Neural crest cell (in vitro differentiated cells): ENCODE results near the gene EXOC3. TPM values are rescaled to one million over a fixed set of nuclear protein-coding genes. Genes with fewer than 3 reads are reported as not detected.

Experiments
- DNase-seq: peaks from one replicate; pipeline ENCODE4 v3.0.0; 2021; ENCODE audit warnings: low read depth, mixed read lengths, low spot score
- H3K27ac Mint-ChIP-seq: one replicate; pipeline ENCODE4 v1.8.0; 2021; ENCODE audit warnings: mild to moderate bottlenecking, mixed read lengths; ENCODE audit not compliant: unreplicated experiment
- H3K27me3 Mint-ChIP-seq: 2 replicates; pipeline ENCODE4 v1.8.0; 2021; ENCODE audit warnings: low read depth, mild to moderate bottlenecking, mixed read lengths
- H3K36me3 Mint-ChIP-seq: 2 replicates; pipeline ENCODE4 v1.8.0; 2021; ENCODE audit warnings: low read depth, mild to moderate bottlenecking, mixed read lengths
- H3K4me1 Mint-ChIP-seq: 2 replicates; pipeline ENCODE4 v1.8.0; 2021; ENCODE audit warnings: mixed read lengths
- H3K4me3 Mint-ChIP-seq: one replicate; pipeline ENCODE4 v1.8.0; 2021; ENCODE audit warnings: mild to moderate bottlenecking, mixed read lengths
- H3K9me3 Mint-ChIP-seq: 2 replicates; pipeline ENCODE4 v1.8.0; 2021; ENCODE audit warnings: mixed read lengths
- CTCF ChIP-seq: fragments of 200-600 bp; sonication (generic); conservative IDR thresholded peaks from 2 replicates; pipeline ENCODE4 v1.5.0; 2021; ENCODE audit warnings: antibody characterized with exemption, mild to moderate bottlenecking
- total RNA-seq: library from RNA; stranded (reverse); gene quantifications from 2 replicates; pipeline ENCODE4 v1.2.1, GENCODE V29; 2021

The EXOC3 gene
- total RNA-seq, 1 donor from 2014 or later = 61.3 TPM

- no peak for DNase-seq
- no peak for TF ChIP-seq CTCF
- no peak overlapping the region for H3K4me3 Mint-ChIP-seq
- no peak overlapping the region for H3K27ac Mint-ChIP-seq
- H3K27me3 Mint-ChIP-seq = no peaks in the 10 kb centered on the region
- peaks cover 63% of the 10 kb centered on the region for H3K36me3 Mint-ChIP-seq
- H3K4me1 Mint-ChIP-seq = no peaks in the 10 kb centered on the region
- peaks cover 7% of the 10 kb centered on the region for H3K9me3 Mint-ChIP-seq
Observed at GRCh38 chr5:452978-453710, 10.2 kb downstream of the EXOC3 start.

GRCh38 chr5:453725-454481 lies 10.9 kb downstream of the EXOC3 start:
- no peaks in the 10 kb centered on the region for H3K27me3 Mint-ChIP-seq
- peaks cover 57% of the 10 kb centered on the region for H3K36me3 Mint-ChIP-seq
- no peak overlapping the region for H3K4me3 Mint-ChIP-seq
- no peak for DNase-seq
- H3K9me3 Mint-ChIP-seq = peaks cover 7% of the 10 kb centered on the region
- no peak overlapping the region for H3K27ac Mint-ChIP-seq
- H3K4me1 Mint-ChIP-seq = no peaks in the 10 kb centered on the region
- no peak for TF ChIP-seq CTCF

- Mint-ChIP-seq H3K27me3 (no peaks in the 10 kb centered on the region), H3K27ac (peak overlapping the region; percentile 27), H3K4me3 (no peak overlapping the region), H3K9me3 (peaks cover 7% of the 10 kb centered on the region), H3K36me3 (peaks cover 48% of the 10 kb centered on the region), H3K4me1 (no peaks in the 10 kb centered on the region)
- no peak for DNase-seq
- TF ChIP-seq CTCF = no peak
Observed at GRCh38 chr5:454936-455335, 12.0 kb downstream of the EXOC3 start.

GRCh38 chr5:455806-456205 lies 12.8 kb downstream of the EXOC3 start:
- peaks cover 7% of the 10 kb centered on the region for H3K9me3 Mint-ChIP-seq
- DNase-seq = no peak
- no peaks in the 10 kb centered on the region for H3K27me3 Mint-ChIP-seq
- peaks cover 43% of the 10 kb centered on the region for H3K36me3 Mint-ChIP-seq
- H3K4me3 Mint-ChIP-seq = no peak overlapping the region
- no peak overlapping the region for H3K27ac Mint-ChIP-seq
- no peak for TF ChIP-seq CTCF
- no peaks in the 10 kb centered on the region for H3K4me1 Mint-ChIP-seq

- no peaks in the 10 kb centered on the region for H3K4me1 Mint-ChIP-seq
- TF ChIP-seq CTCF = no peak
- H3K36me3 Mint-ChIP-seq = peaks cover 36% of the 10 kb centered on the region
- DNase-seq = no peak
- no peaks in the 10 kb centered on the region for H3K27me3 Mint-ChIP-seq
- H3K27ac Mint-ChIP-seq = no peak overlapping the region
- peaks cover 5% of the 10 kb centered on the region for H3K9me3 Mint-ChIP-seq
- H3K4me3 Mint-ChIP-seq = no peak overlapping the region
Observed at GRCh38 chr5:456351-457194, 13.6 kb downstream of the EXOC3 start.
